ENCODE results near the gene CAPZA2.
A peak's percentile ranks its signal among the peaks of the same experiment; 100 is the strongest.
"Not testable (repeated sequence)": the region's sequence is repeated elsewhere in the genome, so short reads cannot be mapped to it uniquely, and the experiment has no call there.

The CAPZA2 gene

DNA sequence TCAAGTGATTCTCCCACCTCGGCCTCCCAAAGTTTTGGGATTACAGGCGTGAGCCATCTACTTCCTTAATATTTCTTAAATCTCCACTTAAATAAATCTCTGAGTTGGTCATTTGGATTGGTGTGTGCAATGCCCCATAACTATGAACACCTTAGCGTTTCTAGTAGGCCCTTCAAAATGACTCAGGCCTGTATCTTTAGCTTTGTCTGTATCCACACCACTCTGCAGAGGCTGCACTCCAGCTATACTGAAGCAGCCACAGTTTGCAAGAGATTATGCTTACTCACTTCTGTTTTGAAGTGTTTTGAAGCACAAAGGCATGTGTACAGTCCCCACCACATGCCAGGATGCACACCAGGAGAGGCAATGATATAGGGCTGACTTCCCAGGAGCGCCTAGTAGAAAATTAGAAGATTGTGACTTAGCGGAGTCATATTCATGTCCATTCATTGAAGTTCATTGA, 88.5 kb downstream of the CAPZA2 start:
- H3K4me3 ChIP-seq = no peak overlapping the region
- H3K27ac ChIP-seq = no peak overlapping the region

- Histone ChIP-seq H3K4me3 (no peak overlapping the region), H3K27ac (no peak overlapping the region)
These were observed 89.2 kb downstream of the CAPZA2 start for GRCh38 chr7:116951366-116952292.

DNA sequence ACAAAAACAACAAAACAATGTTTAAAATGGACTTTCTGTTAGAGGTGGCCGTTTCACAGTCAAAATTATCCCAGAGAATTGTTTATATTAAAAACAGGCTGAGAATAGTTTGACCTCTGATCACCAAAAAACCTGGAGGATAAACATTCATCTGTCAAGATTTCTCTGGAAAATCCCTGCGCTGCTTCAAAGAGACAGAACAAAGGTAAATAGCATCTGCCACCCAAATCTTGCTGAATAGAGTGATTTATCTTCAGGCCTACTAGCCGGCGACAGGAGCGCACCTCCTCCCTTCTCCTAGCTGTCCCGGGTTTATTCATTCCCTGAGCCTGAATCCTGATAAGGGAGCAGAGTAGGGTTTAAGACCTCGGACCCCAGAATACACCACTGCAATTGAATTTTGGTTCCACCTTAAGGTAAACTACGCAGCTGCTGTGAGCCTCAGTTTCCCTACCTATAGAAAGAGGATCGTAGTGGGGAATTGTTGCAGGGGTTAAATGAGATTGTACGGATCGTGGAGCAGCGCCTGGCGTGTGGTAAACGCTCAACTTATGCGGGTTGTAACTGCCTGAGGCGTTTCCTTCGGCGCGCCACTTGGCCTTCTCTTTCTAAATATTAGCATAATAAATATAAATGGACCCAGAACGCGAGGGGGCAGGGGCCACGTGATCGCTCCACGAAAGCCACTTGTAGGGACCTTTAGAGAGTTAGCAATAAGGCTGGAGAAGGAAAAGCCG, 90.4 kb downstream of the CAPZA2 start:
- Histone ChIP-seq H3K4me3 (peak overlapping the region; percentile 71 to 94 (median 90)), H3K27ac (peak overlapping the region; percentile 42 to 100 (median 98))

- Histone ChIP-seq H3K4me3 (peak within 1 kb of the TSS; percentile 71 to 94 (median 90)), H3K27ac (peak within 1 kb of the TSS; percentile 83 to 100 (median 98))
These were observed 91.1 kb downstream of the CAPZA2 start, which contains the start of gene ST7 for GRCh38 chr7:116953372-116953905. Gene ST7 (plus strand): TSS chr7:116953501. CDS start chr7:116953541, 40 bp downstream.

- Histone ChIP-seq H3K27ac (peak overlapping the region; percentile 83 to 100 (median 98)), H3K4me3 (peak overlapping the region; percentile 71 to 94 (median 90))
These were observed 91.8 kb downstream of the CAPZA2 start for GRCh38 chr7:116953906-116954838.

- Histone ChIP-seq H3K4me3 (no peak overlapping the region), H3K27ac (peak overlapping the region in 5 of 21 experiments; percentile 6 to 99 (median 31))
These were observed 93.0 kb downstream of the CAPZA2 start for GRCh38 chr7:116955340-116955739.

DNA sequence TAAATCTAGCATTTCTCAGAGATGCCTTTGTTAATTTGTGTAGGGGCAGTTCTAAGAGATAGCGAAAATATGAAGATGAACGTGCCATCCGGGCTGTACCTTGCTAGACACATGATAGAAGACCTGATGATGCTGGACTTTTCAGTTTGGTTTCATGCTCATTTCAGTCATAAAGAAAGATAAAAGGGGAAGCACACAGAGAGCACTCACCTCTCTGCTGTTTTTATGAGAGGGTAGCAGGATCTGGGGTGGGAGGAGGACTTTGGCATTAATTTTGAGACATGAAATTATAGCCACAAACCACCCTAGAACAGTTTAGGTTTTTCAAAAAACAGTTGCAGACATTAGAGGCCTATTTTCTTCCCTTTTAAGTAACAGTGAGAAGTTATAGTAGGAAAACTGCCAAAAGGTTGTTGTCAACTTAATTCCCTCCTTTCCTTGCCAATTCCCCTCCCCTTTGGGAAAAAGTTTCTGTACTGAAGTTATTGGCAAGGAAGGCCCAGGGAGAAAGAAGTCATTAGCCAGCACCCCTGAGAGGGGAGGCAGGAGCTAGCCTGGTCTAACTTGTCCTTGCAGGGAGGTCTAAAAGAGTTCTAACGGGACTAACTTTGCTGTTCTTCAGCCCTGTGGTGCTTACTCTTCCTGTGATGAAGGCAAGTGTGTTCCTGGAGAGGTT, 93.6 kb downstream of the CAPZA2 start:
- H3K4me3 ChIP-seq = no peak overlapping the region
- peak overlapping the region in 11 of 21 experiments; percentile 6 to 99 (median 34) for H3K27ac ChIP-seq

GRCh38 chr7:116956477-116956804, 94.1 kb downstream of the CAPZA2 start:
- Histone ChIP-seq H3K27ac (peak overlapping the region in 11 of 21 experiments; percentile 0 to 99 (median 34)), H3K4me3 (no peak overlapping the region)

DNA sequence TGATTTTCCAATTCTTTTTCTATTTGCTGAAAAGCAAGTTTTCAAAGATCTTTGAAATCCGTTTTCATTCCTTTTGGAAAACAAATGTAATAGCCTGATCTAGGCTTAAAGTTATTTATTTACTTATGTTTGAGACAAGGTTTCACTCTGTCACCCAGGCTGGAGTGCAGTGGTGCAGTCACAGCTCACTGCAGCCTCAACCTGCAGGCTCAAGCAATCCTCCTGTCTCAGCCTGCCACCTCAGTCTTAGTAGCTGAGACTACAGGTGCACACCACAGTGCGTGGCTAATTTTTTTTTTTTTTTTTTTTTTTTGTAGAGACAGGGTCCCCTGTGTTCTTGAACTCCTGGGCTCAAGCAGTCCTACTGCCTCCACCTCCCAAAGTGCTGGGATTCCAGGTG, 95.5 kb downstream of the CAPZA2 start:
- H3K27ac ChIP-seq = no peak overlapping the region
- no peak overlapping the region for H3K4me3 ChIP-seq

DNA sequence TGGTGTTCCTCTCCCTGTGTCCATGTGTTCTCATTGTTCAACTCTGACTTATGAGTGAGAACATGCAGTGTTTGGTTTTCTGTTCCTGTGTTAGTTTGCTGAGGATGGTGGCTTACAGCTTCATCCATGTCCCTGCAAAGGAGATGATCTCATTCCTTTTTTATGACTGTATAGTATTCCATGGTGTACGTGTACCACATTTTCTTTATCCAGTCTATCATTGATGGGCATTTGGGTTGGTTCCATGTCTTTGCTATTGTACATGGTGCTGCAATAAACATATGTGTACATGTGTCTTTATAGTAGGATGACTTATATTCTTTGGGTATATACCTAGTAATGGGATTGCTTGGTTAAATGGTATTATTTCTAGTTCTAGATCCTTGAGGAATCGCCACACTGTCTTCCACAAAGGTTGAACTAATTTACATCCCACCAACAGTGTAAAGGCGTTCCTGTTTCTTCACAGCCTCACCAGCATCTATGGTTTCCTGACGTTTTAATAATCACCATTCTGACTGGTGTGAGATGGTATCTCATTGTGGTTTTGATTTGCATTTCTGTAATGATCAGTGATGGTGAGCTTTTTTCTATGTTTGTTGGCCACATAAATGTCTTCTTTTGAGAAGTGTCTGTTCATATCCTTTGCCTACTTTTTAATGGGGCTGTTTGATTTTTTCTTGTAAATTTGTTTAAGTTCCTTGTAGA, 99.7 kb downstream of the CAPZA2 start:
- H3K27ac ChIP-seq, H3K4me3 ChIP-seq: not testable (repeated sequence)

DNA sequence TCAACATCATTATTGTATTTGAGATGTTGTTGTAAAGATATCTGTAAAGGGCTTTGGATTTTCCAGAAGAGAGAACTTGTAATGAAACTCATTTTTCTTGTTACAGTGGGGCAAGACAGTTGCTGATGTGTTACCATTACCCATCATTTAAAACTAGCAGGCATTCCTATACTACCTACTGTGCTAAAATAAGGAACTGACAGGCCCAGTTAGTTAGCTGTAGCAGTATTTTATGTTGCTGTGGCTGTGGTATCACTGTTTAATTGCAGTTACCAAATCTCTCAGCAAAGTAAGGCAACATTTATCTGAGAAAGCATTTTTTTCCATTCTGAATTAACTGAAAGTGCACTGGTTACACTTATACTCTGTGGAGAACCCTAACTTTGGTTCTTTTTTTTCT, 100.8 kb downstream of the CAPZA2 start:
- no peak overlapping the region for H3K4me3 ChIP-seq
- H3K27ac ChIP-seq = no peak overlapping the region

DNA sequence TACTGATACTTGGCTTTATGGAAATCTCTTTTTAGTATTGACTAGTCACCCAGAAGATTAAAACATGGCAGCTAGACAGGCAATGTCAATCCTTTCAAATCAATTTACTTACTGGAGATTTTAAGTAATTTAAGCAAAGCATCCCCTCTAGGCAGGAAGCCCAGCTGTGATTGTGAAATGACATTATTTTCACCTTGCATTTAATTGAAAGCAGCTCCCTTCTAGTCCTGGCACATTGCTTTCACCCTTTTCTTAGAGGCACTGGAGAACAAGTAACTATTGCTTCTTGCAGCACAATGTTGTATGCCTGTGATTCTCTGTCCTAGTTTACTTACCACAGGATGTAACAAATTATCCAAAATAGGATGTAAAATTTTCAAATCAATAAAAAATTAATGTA, 104.2 kb downstream of the CAPZA2 start:
- H3K27ac ChIP-seq = no peak overlapping the region
- H3K4me3 ChIP-seq = no peak overlapping the region

- no peak overlapping the region for H3K27ac ChIP-seq
- H3K4me3 ChIP-seq = no peak overlapping the region
These were observed 105.0 kb downstream of the CAPZA2 start for GRCh38 chr7:116967254-116967922.

DNA sequence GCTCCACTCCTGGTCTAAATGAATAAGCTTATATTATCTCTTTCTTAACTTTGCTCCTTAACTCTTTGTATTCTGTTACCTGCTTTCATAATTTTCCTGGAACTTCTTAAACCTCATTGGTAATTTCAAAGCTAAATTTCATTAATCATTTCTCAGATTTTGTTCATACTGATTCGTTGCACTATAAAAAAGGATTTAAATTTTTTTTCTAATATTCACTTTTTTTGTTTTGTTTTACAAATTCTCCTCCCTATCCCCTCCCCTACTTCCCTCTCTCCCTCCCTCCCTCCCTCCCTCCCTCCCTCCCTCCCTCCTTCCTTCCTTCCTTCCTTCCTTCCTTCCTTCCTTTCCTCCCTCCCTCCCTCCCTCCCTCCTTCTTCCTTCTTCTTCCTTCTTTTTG, 105.6 kb downstream of the CAPZA2 start:
- H3K27ac ChIP-seq = no peak overlapping the region
- no peak overlapping the region for H3K4me3 ChIP-seq

DNA sequence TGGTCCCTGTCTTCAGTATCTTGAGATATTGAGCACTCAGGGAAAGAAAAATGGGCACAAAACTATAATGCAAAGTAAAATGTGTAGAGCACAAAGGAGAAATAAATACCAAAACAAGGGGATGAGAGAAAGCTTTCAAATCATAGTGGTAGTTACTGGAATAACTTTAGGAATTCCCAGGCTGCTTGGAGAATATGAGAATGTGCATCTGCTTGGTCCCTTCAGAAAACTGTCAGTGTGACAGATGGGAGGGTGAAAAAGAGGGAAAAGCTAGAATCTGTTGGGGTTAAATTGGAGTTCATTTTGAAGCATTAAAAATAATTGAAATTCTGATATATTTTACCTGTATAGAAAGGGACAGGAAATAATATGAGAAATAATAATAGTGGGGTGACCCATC, 106.2 kb downstream of the CAPZA2 start:
- Histone ChIP-seq H3K27ac (no peak overlapping the region), H3K4me3 (no peak overlapping the region)

- no peak overlapping the region for H3K4me3 ChIP-seq
- no peak overlapping the region for H3K27ac ChIP-seq
These were observed 107.0 kb downstream of the CAPZA2 start for GRCh38 chr7:116969371-116969902.

DNA sequence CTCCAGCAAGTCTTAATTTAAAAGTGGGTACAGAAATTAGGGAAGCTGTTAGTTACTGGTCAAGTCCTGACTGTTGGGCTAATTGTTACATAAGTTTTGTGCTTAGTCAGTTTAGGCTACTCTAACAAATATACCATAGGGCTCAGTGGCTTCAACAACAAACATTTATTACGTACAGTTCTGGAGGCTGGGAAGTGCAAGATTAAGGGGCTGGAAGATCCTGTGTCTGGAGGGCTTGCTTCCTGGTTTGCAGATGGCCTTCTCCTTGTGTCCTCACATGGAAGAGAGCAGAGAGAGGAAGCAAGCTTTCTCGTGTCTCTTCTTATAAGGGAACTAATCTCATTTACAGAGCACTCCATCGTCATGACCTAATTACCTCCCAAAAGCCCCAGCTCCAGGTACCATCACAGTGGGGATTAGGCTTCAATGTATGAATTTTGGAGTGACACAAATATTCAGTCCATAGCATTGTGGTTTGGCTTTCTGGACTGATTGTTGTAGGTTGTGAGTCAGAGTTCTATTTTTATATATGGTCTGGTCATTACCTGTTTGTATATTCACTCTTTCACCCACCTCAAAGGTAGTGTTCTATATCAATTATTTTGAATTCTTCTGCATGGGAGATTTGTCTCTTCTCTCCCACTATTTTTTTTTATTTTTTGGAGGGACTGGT, 108.0 kb downstream of the CAPZA2 start:
- H3K27ac ChIP-seq = no peak overlapping the region
- H3K4me3 ChIP-seq = no peak overlapping the region
